ENCODE results near the gene UPK3BL1.
"Not testable (repeated sequence)": the region's sequence is repeated elsewhere in the genome, so short reads cannot be mapped to it uniquely, and the experiment has no call there.

Gene UPK3BL1

GRCh38 chr7:102627271-102627904 is 15.2 kb downstream of the UPK3BL1 start:
- not testable (repeated sequence) for FAIRE-seq

GRCh38 chr7:102618122-102618521 is 24.5 kb downstream of the UPK3BL1 start:
- FAIRE-seq = not testable (repeated sequence)

GRCh38 chr7:102616507-102617125 is 26.0 kb downstream of the UPK3BL1 start, which contains the start of gene RASA4:
Gene RASA4 (minus strand): TSS chr7:102616756. CDS start chr7:102616689, 67 bp downstream.
- FAIRE-seq = not testable (repeated sequence)

GRCh38 chr7:102615930-102616329 is 26.7 kb downstream of the UPK3BL1 start:
- FAIRE-seq = not testable (repeated sequence)

- not testable (repeated sequence) for FAIRE-seq
Observed at GRCh38 chr7:102614873-102615272, 27.7 kb downstream of the UPK3BL1 start.

GRCh38 chr7:102614346-102614697 is 28.3 kb downstream of the UPK3BL1 start:
- FAIRE-seq = not testable (repeated sequence)

- FAIRE-seq = not testable (repeated sequence)
Observed at GRCh38 chr7:102613575-102614345, 28.8 kb downstream of the UPK3BL1 start.

GRCh38 chr7:102611675-102612325 is 30.8 kb downstream of the UPK3BL1 start:
- FAIRE-seq = not testable (repeated sequence)

- FAIRE-seq = not testable (repeated sequence)
Observed at GRCh38 chr7:102611013-102611674, 31.4 kb downstream of the UPK3BL1 start.

- FAIRE-seq = not testable (repeated sequence)
Observed at GRCh38 chr7:102610441-102610840, 32.1 kb downstream of the UPK3BL1 start.

GRCh38 chr7:102609734-102610133 is 32.9 kb downstream of the UPK3BL1 start:
- not testable (repeated sequence) for FAIRE-seq

- FAIRE-seq = not testable (repeated sequence)
Observed at GRCh38 chr7:102606848-102607247, 35.7 kb downstream of the UPK3BL1 start.

- FAIRE-seq = not testable (repeated sequence)
Observed at GRCh38 chr7:102604431-102605145, 38.0 kb downstream of the UPK3BL1 start.

- not testable (repeated sequence) for FAIRE-seq
Observed at GRCh38 chr7:102602317-102602716, 40.3 kb downstream of the UPK3BL1 start.

- FAIRE-seq = not testable (repeated sequence)
Observed at GRCh38 chr7:102599699-102600098, 42.9 kb downstream of the UPK3BL1 start.

- not testable (repeated sequence) for FAIRE-seq
Observed at GRCh38 chr7:102596036-102596435, 46.6 kb downstream of the UPK3BL1 start.

GRCh38 chr7:102593637-102594334 is 48.8 kb downstream of the UPK3BL1 start:
- not testable (repeated sequence) for FAIRE-seq

- not testable (repeated sequence) for FAIRE-seq
Observed at GRCh38 chr7:102592477-102593019, 50.0 kb downstream of the UPK3BL1 start.

- not testable (repeated sequence) for FAIRE-seq
Observed at GRCh38 chr7:102589857-102590256, 52.7 kb downstream of the UPK3BL1 start.
